T1000 (cell line): ENCODE data around the gene MAFB.

Experiments
- DNase-seq: peaks from one replicate; lab custom pipeline; 2025; ENCODE audit warnings: mixed read lengths; lab: John Stamatoyannopoulos, UW

Gene MAFB

GRCh38 chr20:40681684-40682083, 7.4 kb downstream of the MAFB start:
- DNase-seq: no peak

- no peak for DNase-seq
These were observed 7.9 kb downstream of the MAFB start for GRCh38 chr20:40681165-40681564.

GRCh38 chr20:40680161-40680959, 8.7 kb downstream of the MAFB start:
- DNase-seq: no peak

GRCh38 chr20:40679184-40679583, 9.9 kb downstream of the MAFB start:
- DNase-seq: no peak

- DNase-seq: no peak
These were observed 10.7 kb downstream of the MAFB start for GRCh38 chr20:40678286-40678875.

- DNase-seq: no peak
These were observed 11.6 kb downstream of the MAFB start for GRCh38 chr20:40677343-40677924.

- no peak for DNase-seq
These were observed 12.4 kb downstream of the MAFB start for GRCh38 chr20:40676491-40677269.

GRCh38 chr20:40675599-40676221, 13.3 kb downstream of the MAFB start:
- no peak for DNase-seq

GRCh38 chr20:40673442-40673841, 15.6 kb downstream of the MAFB start:
- DNase-seq: no peak

- DNase-seq: no peak
These were observed 16.9 kb downstream of the MAFB start for GRCh38 chr20:40672095-40672494.

GRCh38 chr20:40670253-40670652, 18.8 kb downstream of the MAFB start:
- DNase-seq: no peak

- no peak for DNase-seq
These were observed 19.3 kb downstream of the MAFB start for GRCh38 chr20:40669692-40670091.

GRCh38 chr20:40668449-40669228, 20.4 kb downstream of the MAFB start:
- DNase-seq: peak; percentile 35

GRCh38 chr20:40667503-40667902, 21.5 kb downstream of the MAFB start:
- DNase-seq: no peak

- no peak for DNase-seq
These were observed 22.7 kb downstream of the MAFB start for GRCh38 chr20:40666336-40666735.

- no peak for DNase-seq
These were observed 24.1 kb downstream of the MAFB start for GRCh38 chr20:40664891-40665290.

- DNase-seq: no peak
These were observed 24.8 kb downstream of the MAFB start for GRCh38 chr20:40663991-40664880.

GRCh38 chr20:40663304-40663790, 25.7 kb downstream of the MAFB start:
- no peak for DNase-seq

GRCh38 chr20:40659567-40659966, 29.5 kb downstream of the MAFB start:
- DNase-seq: no peak

GRCh38 chr20:40658509-40658908, 30.5 kb downstream of the MAFB start:
- DNase-seq: no peak
